ENCODE measurements around the gene RTKN2.

GRCh38 chr10:62224606-62225005, 44.0 kb downstream of the RTKN2 start:
- TF ChIP-seq, protein P1, sequence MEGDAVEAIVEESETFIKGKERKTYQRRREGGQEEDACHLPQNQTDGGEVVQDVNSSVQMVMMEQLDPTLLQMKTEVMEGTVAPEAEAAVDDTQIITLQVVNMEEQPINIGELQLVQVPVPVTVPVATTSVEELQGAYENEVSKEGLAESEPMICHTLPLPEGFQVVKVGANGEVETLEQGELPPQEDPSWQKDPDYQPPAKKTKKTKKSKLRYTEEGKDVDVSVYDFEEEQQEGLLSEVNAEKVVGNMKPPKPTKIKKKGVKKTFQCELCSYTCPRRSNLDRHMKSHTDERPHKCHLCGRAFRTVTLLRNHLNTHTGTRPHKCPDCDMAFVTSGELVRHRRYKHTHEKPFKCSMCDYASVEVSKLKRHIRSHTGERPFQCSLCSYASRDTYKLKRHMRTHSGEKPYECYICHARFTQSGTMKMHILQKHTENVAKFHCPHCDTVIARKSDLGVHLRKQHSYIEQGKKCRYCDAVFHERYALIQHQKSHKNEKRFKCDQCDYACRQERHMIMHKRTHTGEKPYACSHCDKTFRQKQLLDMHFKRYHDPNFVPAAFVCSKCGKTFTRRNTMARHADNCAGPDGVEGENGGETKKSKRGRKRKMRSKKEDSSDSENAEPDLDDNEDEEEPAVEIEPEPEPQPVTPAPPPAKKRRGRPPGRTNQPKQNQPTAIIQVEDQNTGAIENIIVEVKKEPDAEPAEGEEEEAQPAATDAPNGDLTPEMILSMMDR (IDR thresholded peaks at IDR 0.05): no peak
- no peak for TF ChIP-seq POLR2A (IDR thresholded peaks at IDR 0.05)
- TF ChIP-seq POLR2AphosphoS5 (IDR thresholded peaks at IDR 0.05): no peak
